Muscle of arm (tissue), 12 donors: Measurements from ENCODE around the gene OPCML. TPM values are rescaled to one million over a fixed set of nuclear protein-coding genes. Genes with fewer than 3 reads are reported as not detected.

Experiments used
- DNase-seq: peaks from one replicate; pipeline ENCODE4 v3.0.0-alpha.2; 2013
- polyA plus RNA-seq, 12 donors: library from polyadenylated mRNA; unstranded; fragments of 120-200 nt; gene quantifications; one replicate each; pipeline ENCODE4 v1.2.1, GENCODE V29; 2013; ENCODE audit not compliant: insufficient read length in 12 of 12

OPCML gene
- polyA plus RNA-seq, 12 donors = 1.1 to 3.0 (median 1.8) TPM; not detected in 1

- no peak for DNase-seq
Measured at GRCh38 chr11:133300666-133301065, 231.6 kb downstream of the OPCML start.

DNA sequence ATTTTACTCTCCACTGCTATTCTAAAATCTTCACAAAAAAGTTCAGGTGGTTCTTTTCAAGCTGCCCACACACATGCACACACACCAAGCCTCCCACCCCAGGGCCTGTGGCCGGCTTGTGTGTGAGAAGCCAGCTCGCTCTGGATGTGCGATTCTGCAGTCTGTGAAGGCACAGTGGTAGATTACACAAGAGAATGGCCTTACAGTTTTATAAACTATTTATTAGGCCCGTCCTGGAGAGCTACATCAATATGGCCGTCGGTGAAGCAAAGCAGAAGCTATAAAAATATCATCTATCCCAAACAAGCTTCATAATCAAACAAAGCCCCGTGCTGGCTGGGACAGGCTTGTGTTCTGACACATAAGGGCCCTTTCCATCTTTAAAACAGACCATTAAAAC is 240.5 kb downstream of the OPCML start:
- DNase-seq = no peak

GRCh38 chr11:133285359-133285758 is 246.9 kb downstream of the OPCML start:
- DNase-seq = no peak

DNA sequence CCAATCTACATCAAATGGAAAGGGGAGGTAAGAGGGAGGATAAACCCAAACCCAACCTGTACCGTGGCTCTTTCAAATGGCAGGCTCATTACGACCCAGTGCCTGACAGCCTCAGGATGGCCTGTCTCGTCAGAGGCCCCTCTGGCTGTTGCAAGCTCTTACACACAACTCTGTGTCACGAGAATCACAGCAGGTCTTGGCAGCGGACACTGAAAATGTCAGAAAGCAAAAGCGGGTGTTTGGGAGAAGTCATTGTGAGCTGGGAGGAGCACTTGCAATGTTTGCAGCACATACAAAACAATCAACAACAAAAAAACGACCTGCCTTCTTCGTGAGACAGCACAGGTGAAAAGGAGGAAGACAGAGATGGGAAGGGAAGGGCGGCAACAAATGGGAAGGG is 248.1 kb downstream of the OPCML start:
- DNase-seq = no peak

DNA sequence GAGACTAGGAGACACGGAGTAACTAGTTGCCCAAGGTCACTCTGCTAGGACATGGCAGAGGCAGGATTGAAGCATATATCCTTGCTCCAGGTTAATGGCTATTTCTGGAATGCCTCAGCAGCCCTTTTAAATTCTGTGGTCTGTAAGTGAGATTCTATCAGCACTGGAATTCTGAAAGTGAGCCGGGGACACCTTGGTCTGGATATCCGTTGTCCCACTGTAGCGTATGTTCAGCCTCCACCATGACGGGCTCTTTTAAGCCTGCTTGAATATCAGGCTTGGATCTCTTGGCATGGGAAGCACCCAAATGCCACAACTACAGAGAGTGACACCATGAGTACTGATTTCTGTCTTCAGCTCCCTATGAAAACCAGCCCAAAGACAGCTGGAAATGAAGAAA is 254.4 kb downstream of the OPCML start:
- no peak for DNase-seq

GRCh38 chr11:133271871-133272776 is 260.2 kb downstream of the OPCML start:
- DNase-seq = no peak

GRCh38 chr11:133271206-133271605 is 261.1 kb downstream of the OPCML start:
- DNase-seq = no peak

- DNase-seq = no peak
Measured at GRCh38 chr11:133269267-133269666, 263.0 kb downstream of the OPCML start.

DNA sequence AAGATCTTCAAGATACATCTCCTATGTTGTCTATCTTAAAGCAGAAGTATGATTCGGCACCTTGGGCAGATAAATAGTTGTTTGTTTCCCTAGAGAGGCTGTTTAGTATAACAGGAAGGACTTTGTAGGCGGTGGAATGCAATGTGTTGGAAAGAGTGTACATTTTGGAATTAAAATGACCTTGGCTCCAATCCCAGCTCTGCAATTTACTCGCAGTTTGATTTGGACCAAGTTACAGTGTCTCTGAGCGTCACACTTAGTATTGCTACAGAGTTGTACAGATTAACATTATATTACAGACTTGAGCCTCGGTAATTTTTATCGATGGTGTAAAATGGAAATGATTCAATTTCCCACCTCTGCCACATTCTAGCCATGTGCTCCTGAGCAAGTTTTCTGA is 265.3 kb downstream of the OPCML start:
- no peak for DNase-seq

DNA sequence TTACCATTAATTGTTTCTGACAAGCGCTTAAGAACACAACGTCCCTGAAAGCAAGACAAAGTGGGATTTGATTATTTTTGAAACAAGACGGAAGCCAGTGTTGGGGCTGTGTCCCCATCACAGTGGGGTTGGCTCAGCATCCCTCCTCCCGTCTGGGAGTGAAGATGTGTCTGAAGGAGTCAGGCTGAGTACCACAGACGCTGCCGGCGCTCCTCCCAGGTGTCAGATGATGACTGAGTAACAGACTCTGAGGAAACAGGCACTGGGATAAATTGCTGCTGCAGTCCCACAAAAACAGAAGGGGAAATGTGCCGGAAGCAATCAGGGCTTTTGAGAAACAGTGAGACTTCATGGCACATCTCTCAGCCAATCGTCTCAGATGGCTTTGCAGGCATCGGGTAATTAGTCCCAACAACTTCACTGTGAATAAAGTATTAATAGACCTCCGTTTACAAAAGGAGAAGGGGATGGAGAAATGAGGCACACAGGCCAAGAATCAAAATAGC is 266.7 kb downstream of the OPCML start:
- no peak for DNase-seq

DNA sequence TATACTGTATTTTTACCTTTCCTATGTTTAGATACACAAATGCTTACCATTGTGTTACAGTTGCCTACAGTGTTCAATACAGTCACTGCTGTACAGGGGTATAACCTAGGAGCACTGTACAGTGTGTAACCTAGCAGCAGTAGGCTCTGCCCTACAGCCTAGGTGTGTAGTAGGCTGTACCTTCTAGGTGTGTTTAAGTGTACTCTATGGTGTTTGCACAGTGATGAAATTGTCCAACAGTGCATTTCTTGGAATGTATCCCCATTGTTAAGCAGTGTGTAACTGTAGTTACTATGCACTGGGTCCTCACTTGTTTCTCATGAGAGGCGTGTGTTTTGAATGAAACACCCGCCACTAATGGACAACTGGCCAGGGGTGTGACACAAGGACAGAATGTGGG is 269.0 kb downstream of the OPCML start:
- no peak for DNase-seq

GRCh38 chr11:133258751-133259150 is 273.6 kb downstream of the OPCML start:
- DNase-seq = no peak

GRCh38 chr11:133254601-133255000 is 277.7 kb downstream of the OPCML start:
- DNase-seq = no peak

DNA sequence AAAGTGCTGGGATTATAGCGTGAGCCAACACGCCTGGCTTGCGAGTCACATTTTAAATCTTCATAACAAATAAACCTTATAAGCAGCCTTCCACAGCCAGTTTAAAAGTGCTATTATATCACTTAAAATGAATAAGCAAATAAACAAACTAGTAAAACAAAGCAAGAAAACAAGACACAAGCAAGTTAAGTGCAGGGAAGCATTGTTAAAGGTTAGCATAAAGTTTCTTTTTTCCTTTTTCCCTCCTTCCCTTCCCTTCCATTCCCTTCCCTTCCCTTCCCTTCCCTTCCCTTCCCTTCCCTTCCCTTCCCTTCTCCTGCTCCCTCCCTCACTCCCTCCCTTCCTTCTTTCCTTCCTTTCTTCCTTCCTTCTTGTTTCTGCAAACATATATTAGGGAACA is 278.7 kb downstream of the OPCML start:
- DNase-seq = no peak

DNA sequence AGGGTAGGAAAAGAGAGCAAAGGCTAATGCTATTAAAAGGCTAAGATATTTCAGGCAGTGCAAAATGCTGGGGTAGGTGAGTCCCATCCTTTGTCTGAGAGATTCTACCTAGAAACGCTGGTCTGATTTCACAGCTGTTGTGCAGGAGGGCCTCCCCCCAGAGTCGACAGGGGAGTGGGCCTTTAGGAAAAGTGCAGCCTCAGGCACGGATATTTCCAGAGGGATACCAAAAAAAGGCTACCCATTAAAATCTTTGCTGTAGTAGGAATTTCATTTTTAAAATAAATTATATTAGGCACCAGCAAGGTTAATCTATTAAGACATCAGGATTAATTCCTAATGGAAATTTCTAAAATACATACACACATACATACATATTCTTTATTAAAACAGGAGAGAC is 280.5 kb downstream of the OPCML start:
- no peak for DNase-seq

- no peak for DNase-seq
Measured at GRCh38 chr11:133249530-133249929, 282.8 kb downstream of the OPCML start.

DNA sequence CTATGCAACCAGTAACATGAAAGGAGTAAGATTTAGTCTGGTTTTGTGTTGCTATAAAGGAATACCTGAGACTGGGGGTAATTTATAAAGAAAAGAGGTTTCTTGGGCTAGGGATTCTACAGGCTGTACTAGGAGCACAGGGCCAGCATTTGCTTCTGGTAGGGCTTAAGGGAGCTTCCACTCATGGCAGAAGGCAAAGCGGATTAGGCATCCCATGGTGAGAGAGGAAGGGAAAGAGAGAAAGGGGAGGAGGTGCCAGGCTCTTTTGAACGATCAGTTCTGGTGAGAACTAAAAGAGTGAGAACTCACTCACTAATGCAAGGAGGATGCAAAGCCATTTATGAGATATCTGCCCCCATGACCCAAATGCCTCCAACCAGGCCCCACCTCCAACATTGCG is 283.2 kb downstream of the OPCML start:
- DNase-seq = no peak

DNA sequence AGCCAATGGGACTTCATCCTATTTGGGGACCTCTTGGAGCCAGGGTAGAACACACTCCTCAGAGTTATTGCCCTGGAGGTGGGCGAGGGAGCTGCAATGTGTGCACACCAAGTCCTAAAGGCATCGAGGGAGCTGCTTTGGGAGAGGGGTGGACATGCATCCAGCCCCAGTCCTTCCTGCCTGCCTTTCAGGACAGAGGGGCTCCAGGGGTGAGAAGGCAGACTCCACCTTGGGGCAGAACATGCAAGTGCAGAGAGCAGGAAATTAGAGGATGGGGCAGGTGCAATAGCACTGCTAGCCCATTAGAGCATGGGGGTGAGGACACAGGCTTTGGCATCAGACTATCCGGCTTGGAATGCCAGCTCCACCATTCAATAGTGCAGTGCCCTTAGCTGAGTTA is 288.5 kb downstream of the OPCML start:
- DNase-seq = no peak

- no peak for DNase-seq
Measured at GRCh38 chr11:133240908-133241655, 291.2 kb downstream of the OPCML start.

DNA sequence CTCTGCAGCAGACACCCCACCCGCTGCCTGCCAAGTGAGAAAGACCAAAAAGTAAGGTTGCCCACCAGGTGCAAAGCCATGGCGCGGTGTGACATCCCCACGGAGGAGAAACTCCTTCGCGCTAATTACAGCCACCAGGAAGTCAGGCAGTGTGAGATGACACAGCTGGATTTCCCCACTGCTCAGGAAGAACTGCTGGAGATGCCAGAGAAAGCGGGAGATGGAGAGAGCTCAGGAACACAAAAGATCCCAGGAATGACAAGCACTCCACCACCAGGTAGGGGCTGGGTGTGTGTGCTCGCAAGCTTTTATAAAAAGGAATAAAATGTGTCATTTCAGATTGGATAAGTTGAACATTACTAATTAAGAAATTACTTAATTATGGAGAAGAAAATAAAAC is 292.7 kb downstream of the OPCML start:
- DNase-seq = no peak

- no peak for DNase-seq
Measured at GRCh38 chr11:133238495-133238894, 293.8 kb downstream of the OPCML start.

- no peak for DNase-seq
Measured at GRCh38 chr11:133238027-133238426, 294.3 kb downstream of the OPCML start.

DNA sequence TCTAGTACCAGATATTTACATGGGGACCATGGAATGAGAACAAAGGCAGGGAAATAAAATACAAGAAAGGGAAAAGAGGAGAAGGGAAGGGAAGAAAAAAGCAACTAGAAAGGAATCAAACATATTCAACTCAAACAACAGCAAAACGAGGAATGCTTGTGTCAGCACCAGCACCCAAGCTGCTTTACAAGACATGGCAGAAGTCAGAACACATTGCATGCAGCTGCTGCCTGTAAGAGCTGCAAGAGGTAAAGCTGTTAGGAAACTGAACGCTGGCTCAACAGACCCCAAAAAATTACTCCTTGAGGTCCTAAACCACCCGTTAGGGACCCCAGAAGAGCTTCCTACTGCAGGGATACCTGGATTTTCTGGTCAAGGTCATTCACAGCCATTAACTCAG is 296.9 kb downstream of the OPCML start:
- DNase-seq = no peak
